GM19193 (cell line): ENCODE measurements around the gene SLC17A6.

Experiments used
- POLR2A ChIP-seq: IDR thresholded peaks from 4 replicates; pipeline ENCODE4 v1.6.1; 2011; ENCODE audit not compliant: insufficient read depth, insufficient read length; ENCODE audit errors: extremely low read depth

SLC17A6 gene

GRCh38 chr11:22337596-22338485 is at the start of gene SLC17A6:
Gene SLC17A6, plus strand, starts transcription at chr11:22338381. Its CDS starts 153 bp downstream, at chr11:22338534.
- no peak for TF ChIP-seq POLR2A

GRCh38 chr11:22302368-22302767 is 35.8 kb upstream of the SLC17A6 start:
- no peak for TF ChIP-seq POLR2A

- TF ChIP-seq POLR2A, result no peak
These were observed 33.7 kb upstream of the SLC17A6 start for GRCh38 chr11:22304337-22304961.

GRCh38 chr11:22317656-22318055 is 20.5 kb upstream of the SLC17A6 start:
- TF ChIP-seq POLR2A, result no peak

DNA sequence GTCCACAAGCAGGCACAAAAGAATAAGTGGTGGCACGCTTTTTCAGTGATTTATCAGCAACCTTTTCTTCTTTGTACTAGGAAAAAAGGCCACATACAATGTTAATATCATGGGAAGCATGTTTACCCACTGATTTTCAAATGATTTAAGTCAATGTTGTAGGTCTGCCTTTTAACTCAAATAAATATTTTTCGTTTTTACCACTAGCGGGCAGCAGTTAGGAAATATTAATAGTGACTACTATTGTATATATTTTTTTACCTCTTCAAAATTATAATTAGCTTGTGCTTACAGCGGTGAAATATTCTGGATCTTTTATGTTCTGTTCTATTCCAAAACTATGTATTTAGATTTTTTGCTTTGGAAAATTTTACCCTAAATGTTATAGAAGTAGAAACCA is 6.4 kb upstream of the SLC17A6 start:
- no peak for TF ChIP-seq POLR2A

- no peak for TF ChIP-seq POLR2A
These were observed 1.6 kb upstream of the SLC17A6 start for GRCh38 chr11:22336587-22336986.

DNA sequence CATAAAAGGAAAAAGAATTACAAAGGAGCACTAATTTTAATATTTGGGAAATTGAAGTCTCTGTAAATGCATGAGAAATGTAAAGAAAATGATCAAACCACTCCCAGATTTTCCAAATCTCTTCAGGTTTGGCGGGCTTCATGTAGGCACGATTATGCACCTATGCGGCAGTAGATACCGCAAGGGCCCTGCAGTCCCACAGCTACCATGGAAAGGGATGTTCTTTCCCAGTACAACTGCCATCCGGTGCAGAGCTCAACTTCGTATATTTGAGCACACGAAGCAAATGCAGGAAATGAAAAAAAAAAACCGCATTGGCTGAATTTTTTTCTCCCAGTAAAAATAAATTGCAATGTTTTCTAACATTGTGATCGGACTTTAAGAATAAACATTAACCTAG is 1.4 kb downstream of the SLC17A6 start:
- no peak for TF ChIP-seq POLR2A

DNA sequence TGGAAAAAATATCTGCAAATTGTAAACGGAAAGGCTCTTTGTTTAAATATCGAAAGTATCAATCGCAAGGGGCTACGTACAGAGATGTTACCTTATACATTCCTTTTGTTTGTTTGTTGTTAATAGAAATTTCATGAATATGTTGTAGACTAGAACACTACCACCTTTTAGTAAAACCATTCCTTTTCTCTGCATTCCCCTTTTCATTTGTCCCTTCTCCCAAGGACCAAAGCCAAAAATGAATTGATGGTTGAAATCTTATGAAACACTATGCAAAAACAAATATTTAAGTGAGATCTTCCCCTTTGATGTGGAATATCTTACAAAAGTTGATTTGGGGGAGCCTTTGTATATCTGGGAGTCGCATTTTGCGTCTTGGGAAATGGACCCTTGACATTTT is 2.1 kb downstream of the SLC17A6 start:
- TF ChIP-seq POLR2A, result no peak

GRCh38 chr11:22340701-22341587 is 2.8 kb downstream of the SLC17A6 start:
- TF ChIP-seq POLR2A, result no peak

GRCh38 chr11:22341588-22341931 is 3.4 kb downstream of the SLC17A6 start:
- no peak for TF ChIP-seq POLR2A

- TF ChIP-seq POLR2A, result no peak
These were observed 4.2 kb downstream of the SLC17A6 start for GRCh38 chr11:22342211-22343031.

- TF ChIP-seq POLR2A, result no peak
These were observed 4.8 kb downstream of the SLC17A6 start for GRCh38 chr11:22343032-22343324.

- no peak for TF ChIP-seq POLR2A
These were observed 5.3 kb downstream of the SLC17A6 start for GRCh38 chr11:22343371-22344032.

- no peak for TF ChIP-seq POLR2A
These were observed 5.9 kb downstream of the SLC17A6 start for GRCh38 chr11:22344081-22344480.
